Measurements from ENCODE around the gene BASP1.
"Not testable (repeated sequence)": the region's sequence is repeated elsewhere in the genome, so short reads cannot be mapped to it uniquely, and the experiment has no call there.

Gene BASP1

GRCh38 chr5:17279487-17279886, 62.1 kb downstream of the BASP1 start:
- in situ Hi-C loops (cut with HindIII; ENCODE audit: low sequenced_read_pairs): no loop called here

GRCh38 chr5:17282283-17283120, 65.1 kb downstream of the BASP1 start:
- in situ Hi-C loops (cut with HindIII; ENCODE audit: low sequenced_read_pairs): no loop called here

- in situ Hi-C loops (cut with HindIII; ENCODE audit: low sequenced_read_pairs): no loop called here
Measured at GRCh38 chr5:17283121-17283415, 65.6 kb downstream of the BASP1 start.

- in situ Hi-C loops (cut with HindIII; ENCODE audit: low sequenced_read_pairs): no loop called here
Measured at GRCh38 chr5:17287501-17288155, 70.2 kb downstream of the BASP1 start.

GRCh38 chr5:17288570-17288969, 71.1 kb downstream of the BASP1 start:
- in situ Hi-C loops (cut with HindIII; ENCODE audit: low sequenced_read_pairs): no loop called here

- in situ Hi-C loops (cut with HindIII; ENCODE audit: low sequenced_read_pairs): no loop called here
Measured at GRCh38 chr5:17289681-17290539, 72.5 kb downstream of the BASP1 start.

GRCh38 chr5:17290540-17290974, 73.1 kb downstream of the BASP1 start:
- in situ Hi-C loops (cut with HindIII; ENCODE audit: low sequenced_read_pairs): no loop called here

- in situ Hi-C loops (cut with HindIII; ENCODE audit: low sequenced_read_pairs): no loop called here
Measured at GRCh38 chr5:17292434-17293015, 75.1 kb downstream of the BASP1 start.

- in situ Hi-C loops (cut with HindIII; ENCODE audit: low sequenced_read_pairs): no loop called here
Measured at GRCh38 chr5:17294639-17295311, 77.3 kb downstream of the BASP1 start.

- in situ Hi-C loops (cut with HindIII; ENCODE audit: low sequenced_read_pairs): no loop called here
Measured at GRCh38 chr5:17295671-17296070, 78.2 kb downstream of the BASP1 start.

GRCh38 chr5:17302106-17302505, 84.7 kb downstream of the BASP1 start:
- in situ Hi-C loops (cut with HindIII; ENCODE audit: low sequenced_read_pairs): no loop called here

- in situ Hi-C loops (cut with HindIII; ENCODE audit: low sequenced_read_pairs): no loop called here
Measured at GRCh38 chr5:17302604-17303003, 85.2 kb downstream of the BASP1 start.

- in situ Hi-C loops (cut with HindIII; ENCODE audit: low sequenced_read_pairs): no loop called here
Measured at GRCh38 chr5:17304282-17304681, 86.9 kb downstream of the BASP1 start.

- in situ Hi-C loops (cut with HindIII; ENCODE audit: low sequenced_read_pairs): no loop called here
Measured at GRCh38 chr5:17305017-17305416, 87.6 kb downstream of the BASP1 start.

- in situ Hi-C loops (cut with HindIII; ENCODE audit: low sequenced_read_pairs): no loop called here
Measured at GRCh38 chr5:17305964-17306725, 88.7 kb downstream of the BASP1 start.

GRCh38 chr5:17306726-17307091, 89.3 kb downstream of the BASP1 start:
- in situ Hi-C loops (cut with HindIII; ENCODE audit: low sequenced_read_pairs): no loop called here

- in situ Hi-C loops (cut with HindIII; ENCODE audit: low sequenced_read_pairs): not testable (repeated sequence)
Measured at GRCh38 chr5:17307440-17307839, 90.0 kb downstream of the BASP1 start.

- in situ Hi-C loops (cut with HindIII; ENCODE audit: low sequenced_read_pairs): no loop called here
Measured at GRCh38 chr5:17308326-17309065, 91.1 kb downstream of the BASP1 start.

GRCh38 chr5:17309462-17309861, 92.0 kb downstream of the BASP1 start:
- in situ Hi-C loops (cut with HindIII; ENCODE audit: low sequenced_read_pairs): no loop called here
